Kidney epithelial cell (primary cell): ENCODE measurements around the gene KARS1. TPM values are rescaled to one million over a fixed set of nuclear protein-coding genes. Genes with fewer than 3 reads are reported as not detected.
"Not testable (repeated sequence)": the region's sequence is repeated elsewhere in the genome, so short reads cannot be mapped to it uniquely, and the experiment has no call there.

ENCODE experiments used
- DNase-seq: peaks from one replicate; pipeline ENCODE4 v3.0.0-alpha.2; 2010; ENCODE audit warnings: low read depth
- H3K27me3 ChIP-seq: 2 replicates; pipeline ENCODE4 v1.6.0; 2011; ENCODE audit warnings: low read length; ENCODE audit not compliant: control insufficient read depth, insufficient read depth
- H3K36me3 ChIP-seq: 2 replicates; pipeline ENCODE4 v1.5.1; 2011; ENCODE audit warnings: low read length; ENCODE audit not compliant: control insufficient read depth, insufficient read depth
- H3K4me3 ChIP-seq: 2 replicates; pipeline ENCODE4 v1.5.1; 2011; ENCODE audit warnings: low read depth, mild to moderate bottlenecking, control low read depth, low read length
- CTCF ChIP-seq: IDR thresholded peaks from 2 replicates; pipeline ENCODE4 v1.5.1; 2011; ENCODE audit warnings: mild to moderate bottlenecking, moderate library complexity, low read length, control low read depth, inconsistent platforms; ENCODE audit not compliant: insufficient read depth, poor library complexity, severe bottlenecking
- total RNA-seq: library from RNA; depleted of rRNA; stranded (reverse); fragments of >200 nt; gene quantifications from 2 replicates; pipeline ENCODE4 v1.2.3, GENCODE V29; 2015

Gene KARS1
- total RNA-seq, 1 donor from 2014 or later, result 233 TPM

GRCh38 chr16:75599452-75600277 lies 47.8 kb downstream of the KARS1 start:
- no peak for TF ChIP-seq CTCF
- DNase-seq, result no peak
- H3K36me3 ChIP-seq, result peaks cover 2% of the 10 kb centered on the region

GRCh38 chr16:75593825-75594820 lies 53.3 kb downstream of the KARS1 start:
- H3K4me3 ChIP-seq, result no peak overlapping the region

More at GRCh38 chr16:75599452-75600277, 47.8 kb downstream of the KARS1 start:
- no peak overlapping the region for H3K4me3 ChIP-seq
- no peaks in the 10 kb centered on the region for H3K27me3 ChIP-seq

GRCh38 chr16:75593308-75593707 lies 54.2 kb downstream of the KARS1 start:
- H3K4me3 ChIP-seq, result no peak overlapping the region
- TF ChIP-seq CTCF, result no peak
- H3K36me3 ChIP-seq, result no peaks in the 10 kb centered on the region
- no peak for DNase-seq
- H3K27me3 ChIP-seq, result no peaks in the 10 kb centered on the region

More at GRCh38 chr16:75593825-75594820, 53.3 kb downstream of the KARS1 start:
- no peak for DNase-seq
- no peaks in the 10 kb centered on the region for H3K27me3 ChIP-seq
- no peaks in the 10 kb centered on the region for H3K36me3 ChIP-seq
- TF ChIP-seq CTCF, result no peak

- H3K36me3 ChIP-seq, DNase-seq, H3K4me3 ChIP-seq, H3K27me3 ChIP-seq: not testable (repeated sequence)
These were observed 55.5 kb downstream of the KARS1 start for GRCh38 chr16:75591927-75592326.

GRCh38 chr16:75590920-75591843 lies 56.3 kb downstream of the KARS1 start:
- no peak for TF ChIP-seq CTCF
- Histone ChIP-seq H3K27me3 (no peaks in the 10 kb centered on the region), H3K36me3 (no peaks in the 10 kb centered on the region), H3K4me3 (no peak overlapping the region)
- DNase-seq, result no peak
